Upper lobe of left lung (tissue), 4 donors: ENCODE data around the gene B4GALNT4.

ENCODE experiments used
- POLR2A ChIP-seq, 4 donors: fragments of 450-650 bp; IDR thresholded peaks; one replicate each; pipeline ENCODE4 v1.5.1; 2016 to 2017; ENCODE audit warnings: antibody characterized with exemption in 4 of 4, mild to moderate bottlenecking in 2 of 4
- POLR2AphosphoS5 ChIP-seq, 2 donors: sonication (generic); formaldehyde crosslinking; IDR thresholded peaks; one replicate each; pipeline ENCODE4 v1.5.1; 2017; ENCODE audit warnings: antibody characterized with exemption in 2 of 2
- TF ChIP-seq, protein P1 (sequence below), 6 experiments: fragments of 450-650 bp in 4 of 6; fragments of 200-600 bp in 2 of 6; sonication (generic) in 2 of 6; IDR thresholded peaks; one replicate each; pipeline ENCODE4 v1.5.1; 2016 to 2019; ENCODE audit warnings: antibody characterized with exemption in 6 of 6

DNA sequence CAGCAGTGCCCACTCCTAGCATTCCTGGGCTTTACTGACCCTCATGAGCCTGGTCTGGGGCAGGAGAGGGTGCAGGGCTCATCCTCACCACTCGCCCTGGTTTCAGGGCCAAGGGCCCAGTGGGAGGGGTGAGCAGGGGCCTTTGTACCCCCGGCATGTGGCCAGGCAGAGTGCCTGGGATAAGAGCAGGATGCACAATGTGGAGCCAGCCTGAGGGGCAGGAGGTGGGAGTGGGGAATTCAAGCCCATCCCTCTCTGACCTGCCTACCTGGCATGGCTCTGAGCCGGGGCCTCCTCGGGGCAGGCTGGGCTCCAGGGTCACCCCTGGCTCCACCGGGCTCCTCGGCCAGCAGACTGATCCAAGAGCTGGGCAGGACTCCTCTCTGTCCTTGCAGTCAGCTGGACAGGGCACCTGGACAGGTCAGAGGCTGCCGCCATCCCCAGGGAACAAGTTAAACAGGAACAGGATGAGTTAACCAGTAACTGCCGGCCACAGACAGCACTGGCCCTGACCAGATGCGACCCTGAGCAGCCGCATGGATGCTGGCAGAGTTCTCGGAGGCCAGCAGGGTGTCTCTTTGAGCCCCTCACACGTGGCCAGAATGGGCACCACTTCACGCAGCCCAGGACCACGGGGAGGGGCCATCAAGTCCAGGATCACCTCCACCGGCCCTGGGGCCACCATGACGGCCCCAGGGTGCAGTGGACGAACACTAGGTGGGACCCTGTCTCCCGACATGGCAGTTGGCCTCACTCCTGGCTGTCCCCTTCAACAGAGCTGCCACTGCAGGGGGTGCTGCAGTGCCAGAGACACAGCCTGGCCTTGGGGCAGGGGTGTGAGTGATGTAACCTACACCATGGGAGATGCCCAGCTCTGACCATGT is 40.5 kb downstream of the B4GALNT4 start:
- TF ChIP-seq, protein P1, sequence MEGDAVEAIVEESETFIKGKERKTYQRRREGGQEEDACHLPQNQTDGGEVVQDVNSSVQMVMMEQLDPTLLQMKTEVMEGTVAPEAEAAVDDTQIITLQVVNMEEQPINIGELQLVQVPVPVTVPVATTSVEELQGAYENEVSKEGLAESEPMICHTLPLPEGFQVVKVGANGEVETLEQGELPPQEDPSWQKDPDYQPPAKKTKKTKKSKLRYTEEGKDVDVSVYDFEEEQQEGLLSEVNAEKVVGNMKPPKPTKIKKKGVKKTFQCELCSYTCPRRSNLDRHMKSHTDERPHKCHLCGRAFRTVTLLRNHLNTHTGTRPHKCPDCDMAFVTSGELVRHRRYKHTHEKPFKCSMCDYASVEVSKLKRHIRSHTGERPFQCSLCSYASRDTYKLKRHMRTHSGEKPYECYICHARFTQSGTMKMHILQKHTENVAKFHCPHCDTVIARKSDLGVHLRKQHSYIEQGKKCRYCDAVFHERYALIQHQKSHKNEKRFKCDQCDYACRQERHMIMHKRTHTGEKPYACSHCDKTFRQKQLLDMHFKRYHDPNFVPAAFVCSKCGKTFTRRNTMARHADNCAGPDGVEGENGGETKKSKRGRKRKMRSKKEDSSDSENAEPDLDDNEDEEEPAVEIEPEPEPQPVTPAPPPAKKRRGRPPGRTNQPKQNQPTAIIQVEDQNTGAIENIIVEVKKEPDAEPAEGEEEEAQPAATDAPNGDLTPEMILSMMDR (IDR thresholded peaks at IDR 0.05) = no peak
- TF ChIP-seq POLR2A (IDR thresholded peaks at IDR 0.05) (no peak), POLR2AphosphoS5 (IDR thresholded peaks at IDR 0.05) (no peak)
